GM06990 (cell line): ENCODE data around the gene ADTRP.

Source experiments
- DNase-seq: peaks from one replicate; pipeline ENCODE4 v3.0.0-alpha.2; 2011; ENCODE audit not compliant: insufficient read length; ENCODE audit errors: extremely low read depth
- H3K27me3 ChIP-seq: replicated peaks from 2 replicates; pipeline ENCODE4 v1.6.0; 2011; ENCODE audit warnings: low read length; ENCODE audit not compliant: control insufficient read depth, insufficient read depth
- H3K36me3 ChIP-seq: 2 replicates; pipeline ENCODE4 v1.5.1; 2011; ENCODE audit warnings: low read length; ENCODE audit not compliant: control insufficient read depth, insufficient read depth
- H3K4me3 ChIP-seq: replicated peaks from 2 replicates; pipeline ENCODE4 v1.5.1; 2011; ENCODE audit warnings: low read depth, mild to moderate bottlenecking, control low read depth, low read length
- CTCF ChIP-seq: IDR thresholded peaks from 2 replicates; pipeline ENCODE4 v1.5.1; 2011; ENCODE audit warnings: low read length, control low read depth, mild to moderate bottlenecking, inconsistent platforms; ENCODE audit not compliant: insufficient read depth, poor library complexity, severe bottlenecking

Gene ADTRP

GRCh38 chr6:11769244-11769643 is 9.4 kb downstream of the ADTRP start:
- no peak for DNase-seq
- Histone ChIP-seq H3K4me3 (no peak overlapping the region), H3K36me3 (no peaks in the 10 kb centered on the region), H3K27me3 (no peaks in the 10 kb centered on the region)
- no peak for TF ChIP-seq CTCF

- TF ChIP-seq CTCF, result no peak
- Histone ChIP-seq H3K36me3 (no peaks in the 10 kb centered on the region), H3K4me3 (no peak overlapping the region), H3K27me3 (no peaks in the 10 kb centered on the region)
- no peak for DNase-seq
Measured at GRCh38 chr6:11767978-11768756, 10.4 kb downstream of the ADTRP start.

- DNase-seq, result no peak
Measured at GRCh38 chr6:11767458-11767857, 11.1 kb downstream of the ADTRP start.

GRCh38 chr6:11766589-11767450 is 11.8 kb downstream of the ADTRP start:
- Histone ChIP-seq H3K36me3 (no peaks in the 10 kb centered on the region), H3K4me3 (no peak overlapping the region), H3K27me3 (no peaks in the 10 kb centered on the region)
- TF ChIP-seq CTCF, result no peak
- DNase-seq, result no peak

More at GRCh38 chr6:11767458-11767857, 11.1 kb downstream of the ADTRP start:
- no peak overlapping the region for H3K4me3 ChIP-seq
- H3K27me3 ChIP-seq, result no peaks in the 10 kb centered on the region
- H3K36me3 ChIP-seq, result no peaks in the 10 kb centered on the region
- TF ChIP-seq CTCF, result no peak

GRCh38 chr6:11766043-11766442 is 12.6 kb downstream of the ADTRP start:
- no peaks in the 10 kb centered on the region for H3K27me3 ChIP-seq
- H3K4me3 ChIP-seq, result no peak overlapping the region

More at GRCh38 chr6:11766043-11766442, 12.6 kb downstream of the ADTRP start:
- TF ChIP-seq CTCF, result peak; percentile 12
- no peaks in the 10 kb centered on the region for H3K36me3 ChIP-seq
- no peak for DNase-seq
